A549 (cell line): ENCODE data around the gene PHF20. TPM values are rescaled to one million over a fixed set of nuclear protein-coding genes. Genes with fewer than 3 reads are reported as not detected.

ENCODE experiments used
- ATAC-seq, 2 experiments: fragments of 200-7000 bp in 1 of 2; fragments of >200 bp in 1 of 2; cut with Nextera tagmentation in 1 of 2; cut with Tn5 transposase in 1 of 2; 3 replicates each; pipeline versions ENCODE4 v1.8.0 to v1.9.1; 2018 to 2020; ENCODE audit warnings: mild to moderate bottlenecking in 1 of 2, moderate library complexity in 1 of 2
- CTCF ChIA-PET: fragments of 300-600 bp; sonication (Branson Sonifier 250); formaldehyde crosslinking; extraction: SDS; loops from one replicate; lab custom pipeline; 2021; ENCODE audit warnings: antibody characterized with exemption, inconsistent platforms; lab: Yijun Ruan, JAX
- POLR2A ChIA-PET: fragments of 350-600 bp; formaldehyde crosslinking; extraction: SDS; loops from one replicate; lab custom pipeline; 2021; ENCODE audit warnings: antibody characterized with exemption, inconsistent platforms; lab: Yijun Ruan, JAX
- DNase-seq, 2 experiments: peaks; one replicate each; pipeline versions ENCODE4 v3.0.0 to v3.0.0-alpha.2; 2011 to 2016; ENCODE audit warnings: low read depth in 1 of 2, low spot score in 1 of 2
- FAIRE-seq: peaks from 2 replicates; lab custom pipeline; 2011; peaks lifted over from hg19 to GRCh38; lab: Jason Lieb, UNC
- H3K27ac ChIP-seq, 2 experiments: fragments of >200 bp; sonication (Bioruptor Twin); formaldehyde crosslinking; 3 replicates each; pipeline ENCODE4 v1.5.1; 2016 to 2017
- H3K4me1 ChIP-seq: fragments of >200 bp; sonication (Bioruptor Twin); formaldehyde crosslinking; 3 replicates; pipeline ENCODE4 v1.6.1; 2016
- H3K4me2 ChIP-seq: fragments of >200 bp; sonication (Bioruptor Twin); formaldehyde crosslinking; 3 replicates; pipeline ENCODE4 v1.6.1; 2016
- H3K4me3 ChIP-seq: fragments of >200 bp; sonication (Bioruptor Twin); formaldehyde crosslinking; 3 replicates; pipeline ENCODE4 v1.5.1; 2016
- H3K9me3 ChIP-seq: fragments of >200 bp; sonication (Bioruptor Twin); formaldehyde crosslinking; 3 replicates; pipeline ENCODE4 v1.6.1; 2016
- BHLHE40 ChIP-seq: IDR thresholded peaks from 2 replicates; pipeline ENCODE4 v1.6.1; 2012; ENCODE audit warnings: low read depth, low read length, inconsistent platforms
- CBX8 ChIP-seq: fragments of 200-600 bp; sonication (generic); IDR thresholded peaks from 2 replicates; pipeline ENCODE4 v1.6.1; 2016
- CEBPB ChIP-seq, 2 experiments: fragments of >200 bp in 1 of 2; sonication (Bioruptor Twin) in 1 of 2; formaldehyde crosslinking in 1 of 2; IDR thresholded peaks; 2 replicates each; pipeline ENCODE4 v1.6.1; 2012 to 2016
- CHD4 ChIP-seq: fragments of 200-600 bp; sonication (generic); IDR thresholded peaks from 2 replicates; pipeline ENCODE4 v1.6.1; 2016; ENCODE audit warnings: antibody characterized with exemption, mild to moderate bottlenecking, borderline replicate concordance
- ESRRA ChIP-seq: fragments of 150-350 bp; IDR thresholded peaks from 2 replicates; pipeline ENCODE4 v1.6.1; 2014; ENCODE audit warnings: mild to moderate bottlenecking, low read length, borderline replicate concordance
- FOSL2 ChIP-seq, 2 experiments: fragments of 450-650 bp in 1 of 2; fragments of >200 bp in 1 of 2; sonication (Bioruptor Twin) in 1 of 2; formaldehyde crosslinking; IDR thresholded peaks; 2 replicates each; pipeline versions ENCODE4 v1.5.0 to v1.6.1; 2016 to 2020; ENCODE audit warnings: mild to moderate bottlenecking in 1 of 2, moderate library complexity in 1 of 2
- FOXS1 ChIP-seq: fragments of 250-450 bp; sonication (Bioruptor Pico); IDR thresholded peaks from 2 replicates; pipeline ENCODE4 v1.5.0; 2020; ENCODE audit warnings: mild to moderate bottlenecking, moderate library complexity
- HMGXB4 ChIP-seq: fragments of 250-450 bp; sonication (Bioruptor Pico); IDR thresholded peaks from 2 replicates; pipeline ENCODE4 v1.5.0; 2021; ENCODE audit warnings: mild to moderate bottlenecking, moderate library complexity, borderline replicate concordance
- HOXB13 ChIP-seq: fragments of 250-450 bp; sonication (Bioruptor Pico); IDR thresholded peaks from 2 replicates; pipeline ENCODE4 v1.5.0; 2020; ENCODE audit warnings: low read depth, mild to moderate bottlenecking, moderate library complexity
- HOXB5 ChIP-seq: fragments of 250-450 bp; sonication (Bioruptor Pico); IDR thresholded peaks from 2 replicates; pipeline ENCODE4 v1.5.0; 2020; ENCODE audit warnings: mild to moderate bottlenecking, moderate library complexity
- JUN ChIP-seq, 2 experiments: fragments of >200 bp; sonication (Bioruptor Twin); formaldehyde crosslinking; IDR thresholded peaks; 2 replicates in 1 of 2; 3 replicates in 1 of 2; pipeline ENCODE4 v1.6.1; 2016 to 2017
- MAX ChIP-seq: IDR thresholded peaks from 2 replicates; pipeline ENCODE4 v1.6.1; 2012
- NFE2L2 ChIP-seq: fragments of 150-350 bp; conservative IDR thresholded peaks from 2 replicates; pipeline ENCODE4 v1.6.1; 2014; ENCODE audit warnings: low read length
- NPAS2 ChIP-seq: fragments of 250-450 bp; sonication (Bioruptor Pico); IDR thresholded peaks from 2 replicates; pipeline ENCODE4 v1.8.0; 2022; ENCODE audit warnings: mild to moderate bottlenecking, moderate library complexity, borderline replicate concordance
- NR3C1 ChIP-seq: fragments of >200 bp; sonication (Bioruptor Twin); formaldehyde crosslinking; IDR thresholded peaks from 3 replicates; pipeline ENCODE4 v1.6.1; 2017
- POLR2A ChIP-seq: IDR thresholded peaks from 2 replicates; pipeline ENCODE4 v1.6.1; 2012; ENCODE audit warnings: mild to moderate bottlenecking, low read length
- RAD21 ChIP-seq, 2 experiments: fragments of >200 bp in 1 of 2; sonication (Bioruptor Twin) in 1 of 2; formaldehyde crosslinking in 1 of 2; IDR thresholded peaks in 1 of 2; conservative IDR thresholded peaks in 1 of 2; 2 replicates in 1 of 2; 3 replicates in 1 of 2; pipeline ENCODE4 v1.6.1; 2012 to 2018; ENCODE audit warnings: inconsistent platforms in 1 of 2
- RARB ChIP-seq: fragments of 250-450 bp; sonication (Bioruptor Pico); IDR thresholded peaks from 2 replicates; pipeline ENCODE4 v1.8.0; 2021; ENCODE audit warnings: mild to moderate bottlenecking, moderate library complexity
- RFX5 ChIP-seq: fragments of 450-650 bp; IDR thresholded peaks from 2 replicates; pipeline ENCODE4 v1.7.1; 2014; ENCODE audit warnings: antibody characterized with exemption, mild to moderate bottlenecking, moderate library complexity
- SREBF2 ChIP-seq: fragments of 450-650 bp; IDR thresholded peaks from 2 replicates; pipeline ENCODE4 v1.6.1; 2014; ENCODE audit warnings: mild to moderate bottlenecking, moderate library complexity
- TP53 ChIP-seq: fragments of 250-450 bp; sonication (Bioruptor Pico); IDR thresholded peaks from 2 replicates; pipeline ENCODE4 v1.5.0; 2021; ENCODE audit warnings: mild to moderate bottlenecking, moderate library complexity
- ZNF302 ChIP-seq: fragments of 250-450 bp; sonication (Bioruptor Pico); IDR thresholded peaks from 2 replicates; pipeline ENCODE4 v1.9.0; 2021; ENCODE audit warnings: inconsistent platforms, mild to moderate bottlenecking, moderate library complexity
- ZSCAN20 ChIP-seq: fragments of 250-450 bp; sonication (Bioruptor Pico); IDR thresholded peaks from 2 replicates; pipeline ENCODE4 v1.8.0; 2022; ENCODE audit warnings: mild to moderate bottlenecking, moderate library complexity
- WGBS: methylation state at CpG from one replicate; pipeline ENCODE4 v1.1.6; 2017; ENCODE audit errors: missing lambda C conversion rate; 5-methylcytosine and 5-hydroxymethylcytosine counted together
- polyA plus RNA-seq, 4 experiments: library from polyadenylated mRNA; depleted of rRNA in 3 of 4; stranded (reverse); fragments of >200 nt; fragmentation: RNase III in 1 of 4; extraction: RNeasy Plus Mini Kit Qiagen cat#74134 plus additional on column Dnase treatment in 1 of 4; gene quantifications; 2 replicates in 3 of 4; 3 replicates in 1 of 4; pipeline ENCODE4 v1.2.3, GENCODE V29; 2011 to 2017
- TF ChIP-seq, protein P1 (sequence below): IDR thresholded peaks from 2 replicates; pipeline ENCODE4 v1.6.1; 2012

The PHF20 gene
- polyA plus RNA-seq, 2 of the 4 experiments (the other 2 are of a cell fraction), result 24.0 to 32.8 TPM

GRCh38 chr20:35981969-35982368, 210.2 kb downstream of the PHF20 start:
- peaks cover 13% of the 10 kb centered on the region; the same call in 2 of the 3 replicates for H3K4me1 ChIP-seq
- ChIA-PET CTCF (interaction anchor here (0.5 to 21.0 kb wide), 6 partner anchors 11 to 457 kb away, joined by 3 to 516 read pairs (median 13); partner anchors contain the start of gene SCAND1), POLR2A (no interaction called here)
- FAIRE-seq, result no peak
- no peak for DNase-seq
- H3K27ac ChIP-seq, result no peak overlapping the region
- no peak for ATAC-seq
- TF ChIP-seq ESRRA (no peak), HOXB13 (CRISPR knock-in tag) (no peak), CEBPB (IDR thresholded peaks at IDR 0.05) (no peak), RFX5 (no peak)
- no peak overlapping the region for H3K4me3 ChIP-seq
- H3K4me2 ChIP-seq, result no peak overlapping the region
- H3K9me3 ChIP-seq, result no peaks in the 10 kb centered on the region
- 54% methylated on average over 3 of the region's 3 CpGs for WGBS

DNA sequence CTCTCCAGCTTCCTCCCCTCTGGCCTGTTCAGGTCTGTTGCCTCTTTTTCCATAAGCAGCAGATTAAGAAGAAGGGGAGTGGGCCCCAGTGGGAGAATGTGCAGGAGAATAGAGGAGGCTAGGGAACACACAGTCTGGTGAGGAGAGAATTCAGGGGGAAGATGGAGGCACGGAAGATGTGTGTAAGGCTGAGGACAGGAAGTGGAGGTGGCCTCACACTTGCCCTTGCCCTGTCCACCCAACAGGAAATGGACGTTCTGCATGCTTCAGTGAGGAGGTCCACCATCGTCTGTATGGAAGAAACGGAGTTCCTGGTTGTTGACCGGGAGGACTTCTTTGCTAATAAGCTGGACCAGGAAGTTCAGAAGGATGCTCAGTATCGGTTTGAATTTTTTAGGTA, 212.6 kb downstream of the PHF20 start:
- 84% methylated on average over 6 of the region's 6 CpGs for WGBS
- no peak for ATAC-seq
- CTCF ChIA-PET, result interaction anchor here (0.6 to 21.0 kb wide), 6 partner anchors 9 to 172 kb away, joined by 3 to 516 read pairs (median 8); partner anchors contain the start of gene SCAND1

DNA sequence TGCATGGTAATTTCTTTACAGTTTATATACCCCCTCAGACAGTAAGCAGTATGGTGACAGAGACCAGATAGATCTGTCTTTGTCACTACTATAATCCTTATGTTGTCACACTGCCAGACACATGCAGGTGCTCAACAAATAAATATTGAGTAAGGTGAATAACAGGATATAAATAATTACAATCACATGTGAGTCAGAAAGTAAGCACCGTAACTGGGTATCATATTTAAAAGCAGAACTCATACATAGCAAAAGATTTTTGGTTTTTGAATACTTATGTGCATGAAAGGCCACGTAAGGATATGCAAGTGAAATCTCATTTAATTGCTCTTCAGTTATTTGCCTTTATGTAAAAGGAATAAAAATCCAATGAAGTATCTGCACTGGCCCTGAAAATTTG, 214.0 kb downstream of the PHF20 start:
- CTCF ChIA-PET, result interaction anchor here (1.2 to 21.0 kb wide), 4 partner anchors 7 to 214 kb away, joined by 6 to 516 read pairs (median 73); partner anchors contain the start of gene SCAND1

More for the DNA sequence above, 212.6 kb downstream of the PHF20 start:
- Histone ChIP-seq H3K4me3 (no peak overlapping the region), H3K27ac (no peak overlapping the region), H3K9me3 (no peaks in the 10 kb centered on the region), H3K4me1 (0 out of 3 replicates have a peak, but pooled peaks cover 4% of the 10 kb centered on the region), H3K4me2 (no peak overlapping the region)
- POLR2A ChIA-PET, result no interaction called here
- no peak for TF ChIP-seq NR3C1
- no peak for TF ChIP-seq FOXS1 (CRISPR knock-in tag)
- no peak for TF ChIP-seq MAX
- no peak for TF ChIP-seq CHD4
- DNase-seq (no peak), FAIRE-seq (no peak)

DNA sequence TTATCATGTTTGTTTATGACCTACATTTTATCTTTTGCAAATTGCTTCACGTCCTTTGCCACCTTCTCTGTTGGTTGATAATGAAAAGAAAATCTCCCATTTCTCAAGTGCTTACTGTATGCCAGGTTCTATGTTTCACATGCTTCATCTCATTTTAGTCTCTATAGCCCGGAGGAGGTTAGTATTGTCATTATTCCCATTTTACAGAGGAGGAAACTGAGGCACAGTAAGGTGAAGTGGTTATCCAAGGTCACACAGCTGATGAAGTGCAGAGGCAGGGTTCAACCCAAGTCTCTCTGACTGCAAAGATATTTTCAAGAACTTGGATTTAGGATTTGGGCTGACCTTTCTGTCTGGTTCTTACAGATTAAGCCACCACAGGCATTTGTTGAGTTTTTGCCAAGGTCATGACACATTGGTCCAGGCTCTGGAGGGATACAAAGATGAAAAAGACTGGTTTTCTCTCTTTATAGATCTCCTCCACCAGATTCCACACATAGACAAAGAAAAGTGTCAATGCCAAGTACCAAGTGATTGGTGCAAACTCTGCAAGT, 217.2 kb downstream of the PHF20 start:
- no peak for ATAC-seq
- FAIRE-seq, result no peak
- Histone ChIP-seq H3K4me3 (no peak overlapping the region), H3K9me3 (no peaks in the 10 kb centered on the region), H3K27ac (no peak overlapping the region)
- POLR2A ChIA-PET, result no interaction called here
- WGBS, result 45% methylated on average over 2 of the region's 2 CpGs
- DNase-seq, result no peak
- TF ChIP-seq BHLHE40 (no peak), ZNF302 (no peak), FOSL2 (IDR thresholded peaks at IDR 0.05) (no peak), FOSL2 (CRISPR knock-in tag; IDR thresholded peaks at IDR 0.05) (no peak), TP53 (no peak), JUN (IDR thresholded peaks at IDR 0.05) (no peak), RARB (CRISPR knock-in tag) (no peak), HOXB5 (CRISPR knock-in tag) (no peak), CHD4 (no peak), NFE2L2 (no peak), POLR2A (no peak), CEBPB (IDR thresholded peaks at IDR 0.05) (no peak), SREBF2 (no peak), HMGXB4 (CRISPR knock-in tag) (no peak), FOXS1 (CRISPR knock-in tag) (no peak), CBX8 (no peak), NPAS2 (CRISPR knock-in tag) (no peak), RFX5 (no peak)
- TF ChIP-seq, protein P1, sequence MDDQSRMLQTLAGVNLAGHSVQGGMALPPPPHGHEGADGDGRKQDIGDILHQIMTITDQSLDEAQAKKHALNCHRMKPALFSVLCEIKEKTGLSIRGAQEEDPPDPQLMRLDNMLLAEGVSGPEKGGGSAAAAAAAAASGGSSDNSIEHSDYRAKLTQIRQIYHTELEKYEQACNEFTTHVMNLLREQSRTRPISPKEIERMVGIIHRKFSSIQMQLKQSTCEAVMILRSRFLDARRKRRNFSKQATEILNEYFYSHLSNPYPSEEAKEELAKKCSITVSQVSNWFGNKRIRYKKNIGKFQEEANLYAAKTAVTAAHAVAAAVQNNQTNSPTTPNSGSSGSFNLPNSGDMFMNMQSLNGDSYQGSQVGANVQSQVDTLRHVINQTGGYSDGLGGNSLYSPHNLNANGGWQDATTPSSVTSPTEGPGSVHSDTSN, result no peak
- TF ChIP-seq, all 56 proteins: peak for 0
- no peak overlapping the region for H3K4me2 ChIP-seq
- peaks cover 15% of the 10 kb centered on the region for H3K4me1 ChIP-seq
- CTCF ChIA-PET, result interaction anchor here (0.7 to 21.0 kb wide), 7 partner anchors 9 to 575 kb away, joined by 3 to 516 read pairs (median 68); partner anchors contain the start of gene SCAND1

More for the DNA sequence above, 214.0 kb downstream of the PHF20 start:
- no peak overlapping the region for H3K4me3 ChIP-seq
- ATAC-seq (no peak), DNase-seq (no peak), FAIRE-seq (no peak)
- WGBS, result 57% methylated on average over 2 of the region's 2 CpGs
- H3K4me2 ChIP-seq, result no peak overlapping the region
- TF ChIP-seq RAD21 (conservative IDR thresholded peaks at IDR 0.05 in 1 of 2, IDR thresholded peaks at IDR 0.05 in 1 of 2) (no peak), ZSCAN20 (CRISPR knock-in tag) (no peak), FOXS1 (CRISPR knock-in tag) (no peak)
- no peaks in the 10 kb centered on the region for H3K4me1 ChIP-seq
- no peak overlapping the region for H3K27ac ChIP-seq
- POLR2A ChIA-PET, result interaction anchor here (0.5 kb wide), 1 partner anchor 306 kb away, joined by 3 read pairs; no protein-coding TSS in a partner anchor
- H3K9me3 ChIP-seq, result no peaks in the 10 kb centered on the region
